IMR-90 (cell line): ENCODE measurements around the gene ACAD9.

Source experiments
- MXI1 ChIP-seq: IDR thresholded peaks from 2 replicates; pipeline ENCODE4 v1.6.1; 2012; ENCODE audit warnings: low read depth, mild to moderate bottlenecking, low read length, moderate library complexity, borderline replicate concordance
- RAD21 ChIP-seq: IDR thresholded peaks from 2 replicates; pipeline ENCODE4 v1.6.1; 2012; ENCODE audit warnings: low read length, improper control_type of control experiment
- TF ChIP-seq, protein P1 (sequence below): conservative IDR thresholded peaks from 2 replicates; pipeline ENCODE4 v1.5.1; 2012; ENCODE audit warnings: mild to moderate bottlenecking, low read depth, low read length, improper control_type of control experiment

DNA sequence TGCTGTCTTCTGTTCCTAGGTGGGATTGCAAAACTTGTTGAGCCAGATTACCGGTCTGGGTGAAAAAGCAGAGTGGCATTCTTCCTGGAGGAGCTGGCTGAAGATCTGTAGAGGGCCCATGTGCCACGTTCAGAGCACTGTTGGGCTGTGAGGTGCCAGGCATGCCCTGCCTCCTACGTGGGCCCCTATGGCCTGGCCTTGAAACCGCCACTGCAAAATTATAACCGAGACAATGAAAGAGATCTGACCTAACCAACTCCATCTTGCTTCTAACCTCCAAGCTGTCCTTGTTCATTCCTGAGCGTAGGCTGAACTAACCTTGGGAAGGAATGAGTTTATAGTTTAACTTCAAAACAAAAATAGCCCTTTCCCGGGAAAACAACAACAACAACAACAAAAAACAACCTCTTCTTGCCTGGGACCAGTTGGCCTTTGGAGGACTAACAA is 1.4 kb upstream of the ACAD9 start:
- TF ChIP-seq, protein P1, sequence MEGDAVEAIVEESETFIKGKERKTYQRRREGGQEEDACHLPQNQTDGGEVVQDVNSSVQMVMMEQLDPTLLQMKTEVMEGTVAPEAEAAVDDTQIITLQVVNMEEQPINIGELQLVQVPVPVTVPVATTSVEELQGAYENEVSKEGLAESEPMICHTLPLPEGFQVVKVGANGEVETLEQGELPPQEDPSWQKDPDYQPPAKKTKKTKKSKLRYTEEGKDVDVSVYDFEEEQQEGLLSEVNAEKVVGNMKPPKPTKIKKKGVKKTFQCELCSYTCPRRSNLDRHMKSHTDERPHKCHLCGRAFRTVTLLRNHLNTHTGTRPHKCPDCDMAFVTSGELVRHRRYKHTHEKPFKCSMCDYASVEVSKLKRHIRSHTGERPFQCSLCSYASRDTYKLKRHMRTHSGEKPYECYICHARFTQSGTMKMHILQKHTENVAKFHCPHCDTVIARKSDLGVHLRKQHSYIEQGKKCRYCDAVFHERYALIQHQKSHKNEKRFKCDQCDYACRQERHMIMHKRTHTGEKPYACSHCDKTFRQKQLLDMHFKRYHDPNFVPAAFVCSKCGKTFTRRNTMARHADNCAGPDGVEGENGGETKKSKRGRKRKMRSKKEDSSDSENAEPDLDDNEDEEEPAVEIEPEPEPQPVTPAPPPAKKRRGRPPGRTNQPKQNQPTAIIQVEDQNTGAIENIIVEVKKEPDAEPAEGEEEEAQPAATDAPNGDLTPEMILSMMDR = no peak
- TF ChIP-seq MXI1 = no peak
- no peak for TF ChIP-seq RAD21
